ENCODE results near the gene HOATZ.
A peak's percentile ranks its signal among the peaks of the same experiment; 100 is the strongest.

Gene HOATZ

DNA sequence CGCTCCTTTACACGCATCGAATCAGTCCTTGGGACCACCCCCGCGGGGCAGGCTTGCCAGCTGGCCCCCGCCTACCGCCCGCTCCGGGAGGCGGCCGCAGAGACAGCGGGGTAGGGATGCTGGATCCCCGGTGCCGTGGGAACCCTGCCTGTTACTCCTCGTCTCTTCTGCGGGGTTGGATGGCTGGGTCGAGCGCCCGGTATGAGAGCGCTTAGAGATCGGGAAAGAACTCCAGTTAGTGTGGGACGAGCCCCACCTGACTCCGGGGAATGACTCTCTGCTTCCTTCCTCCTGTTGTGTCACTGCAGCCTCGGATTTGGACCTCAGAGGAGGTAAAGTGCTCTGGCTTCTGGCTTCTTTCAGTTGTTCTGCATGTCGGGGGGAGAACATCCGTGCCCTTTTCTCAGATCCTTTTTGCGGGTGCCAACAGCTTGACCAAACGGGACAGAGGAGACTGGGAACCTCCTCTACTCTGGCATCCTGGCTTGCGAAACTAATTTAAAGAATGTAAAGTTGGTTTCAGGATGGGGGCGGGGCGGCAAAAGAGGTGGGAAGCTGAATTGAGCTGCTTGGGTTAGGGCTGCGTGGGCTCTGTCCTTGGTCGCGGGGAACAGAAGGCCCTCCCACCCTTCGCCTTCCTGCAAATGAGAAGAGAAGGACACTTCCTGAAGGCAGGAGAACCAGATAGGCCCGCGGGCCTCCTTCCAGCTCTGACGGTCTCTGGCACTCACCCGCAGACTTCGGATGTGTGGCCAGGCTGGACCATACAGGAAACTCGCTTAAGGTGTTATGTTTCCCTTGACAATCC lies 26.9 kb downstream of the HOATZ start:
- Histone ChIP-seq H3K4me1 (ENCODE audit: control insufficient read depth in 1 of 2, insufficient read depth in 2 of 2, low read length in 2 of 2) (peaks cover 0 to 6% of the 10 kb centered on the region in 2 donors), H3K27ac (ENCODE audit: low read depth, low read length) (peak overlapping the region; percentile 16), H3K9me3 (ENCODE audit: control insufficient read depth in 1 of 2, low read length in 2 of 2) (no peaks in the 10 kb centered on the region), H3K9ac (ENCODE audit: low read depth in 1 of 2, low read length in 2 of 2) (peak overlapping the region in 1 of 2 donors; percentile 37), H3K27me3 (ENCODE audit: control insufficient read depth in 1 of 2, insufficient read depth in 2 of 2, low read length in 2 of 2) (peaks cover 46 to 58% of the 10 kb centered on the region in 2 donors), H3K36me3 (ENCODE audit: control insufficient read depth in 1 of 2, insufficient read depth in 2 of 2, low read length in 2 of 2) (peaks cover 0 to 2% of the 10 kb centered on the region in 2 donors), H3K4me3 (ENCODE audit: low read depth in 1 of 2, low read length in 2 of 2) (peak overlapping the region; percentile 58 to 62)

DNA sequence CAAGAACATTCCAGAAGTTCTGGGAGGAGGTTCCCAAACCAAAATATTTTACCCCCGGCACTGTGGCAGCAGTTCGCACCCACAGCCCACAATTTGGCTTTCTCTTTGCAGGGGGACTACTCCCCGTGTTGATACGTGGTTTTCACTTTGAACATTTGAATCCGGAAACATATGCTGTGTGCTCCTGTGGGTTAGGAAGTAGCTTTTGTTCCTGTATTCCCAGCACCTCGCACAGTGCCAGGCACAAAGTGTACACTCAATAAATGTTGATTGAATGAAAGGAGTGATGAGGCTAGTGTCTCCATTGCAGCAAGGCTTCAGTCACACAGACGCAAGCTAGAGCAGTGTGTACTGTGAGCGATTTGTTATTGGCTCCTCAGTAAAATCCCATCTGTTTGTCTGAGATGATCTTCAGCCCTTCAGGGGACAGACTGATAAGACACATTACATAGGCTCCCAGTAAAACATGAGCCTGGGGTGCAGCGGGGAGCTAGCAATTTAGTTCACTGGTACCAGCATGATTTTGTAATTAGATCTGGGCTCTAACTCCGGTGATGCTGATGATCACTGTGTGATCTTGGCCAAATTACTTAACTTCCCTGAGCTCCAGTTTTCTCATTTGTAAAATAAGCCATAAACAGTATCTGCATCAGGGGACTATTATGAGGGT lies 28.2 kb downstream of the HOATZ start:
- Histone ChIP-seq H3K4me1 (ENCODE audit: control insufficient read depth in 1 of 2, insufficient read depth in 2 of 2, low read length in 2 of 2) (peaks cover 0 to 6% of the 10 kb centered on the region in 2 donors), H3K27ac (ENCODE audit: low read depth, low read length) (no peak overlapping the region), H3K36me3 (ENCODE audit: control insufficient read depth in 1 of 2, insufficient read depth in 2 of 2, low read length in 2 of 2) (peaks cover 0 to 2% of the 10 kb centered on the region in 2 donors), H3K9me3 (ENCODE audit: control insufficient read depth in 1 of 2, low read length in 2 of 2) (no peaks in the 10 kb centered on the region), H3K9ac (ENCODE audit: low read depth in 1 of 2, low read length in 2 of 2) (no peak overlapping the region), H3K4me3 (ENCODE audit: low read depth in 1 of 2, low read length in 2 of 2) (no peak overlapping the region), H3K27me3 (ENCODE audit: control insufficient read depth in 1 of 2, insufficient read depth in 2 of 2, low read length in 2 of 2) (peaks cover 46 to 54% of the 10 kb centered on the region in 2 donors)

DNA sequence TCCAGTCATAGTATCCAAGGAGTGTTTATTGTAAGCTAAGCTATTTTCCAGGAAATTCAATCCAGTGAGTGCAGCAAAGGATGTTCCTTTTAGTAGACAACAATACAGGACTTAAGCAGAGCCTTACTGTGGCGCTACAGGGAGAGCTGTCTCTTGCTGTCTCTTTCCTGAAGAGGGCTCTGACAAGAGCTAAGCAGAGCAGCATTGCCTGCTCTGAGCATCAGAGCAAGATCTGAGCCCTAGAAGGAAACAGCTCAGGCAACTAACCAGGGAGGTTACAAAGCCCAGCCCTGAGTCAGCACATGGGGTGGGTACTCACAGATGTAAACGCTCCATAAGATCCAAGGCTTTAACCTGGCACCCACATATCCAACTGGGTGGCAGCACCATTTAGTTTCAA lies 33.9 kb downstream of the HOATZ start:
- H3K27me3 ChIP-seq (ENCODE audit: control insufficient read depth in 1 of 2, insufficient read depth in 2 of 2, low read length in 2 of 2), result peaks cover 3 to 14% of the 10 kb centered on the region in 2 donors
- H3K4me3 ChIP-seq (ENCODE audit: low read depth in 1 of 2, low read length in 2 of 2), result no peak overlapping the region
- H3K36me3 ChIP-seq (ENCODE audit: control insufficient read depth in 1 of 2, insufficient read depth in 2 of 2, low read length in 2 of 2), result peaks cover 0 to 2% of the 10 kb centered on the region in 2 donors
- no peaks in the 10 kb centered on the region for H3K4me1 ChIP-seq (ENCODE audit: control insufficient read depth in 1 of 2, insufficient read depth in 2 of 2, low read length in 2 of 2)
- no peaks in the 10 kb centered on the region for H3K9me3 ChIP-seq (ENCODE audit: control insufficient read depth in 1 of 2, low read length in 2 of 2)
- H3K27ac ChIP-seq (ENCODE audit: low read depth, low read length), result no peak overlapping the region
- H3K9ac ChIP-seq (ENCODE audit: low read depth in 1 of 2, low read length in 2 of 2), result no peak overlapping the region

DNA sequence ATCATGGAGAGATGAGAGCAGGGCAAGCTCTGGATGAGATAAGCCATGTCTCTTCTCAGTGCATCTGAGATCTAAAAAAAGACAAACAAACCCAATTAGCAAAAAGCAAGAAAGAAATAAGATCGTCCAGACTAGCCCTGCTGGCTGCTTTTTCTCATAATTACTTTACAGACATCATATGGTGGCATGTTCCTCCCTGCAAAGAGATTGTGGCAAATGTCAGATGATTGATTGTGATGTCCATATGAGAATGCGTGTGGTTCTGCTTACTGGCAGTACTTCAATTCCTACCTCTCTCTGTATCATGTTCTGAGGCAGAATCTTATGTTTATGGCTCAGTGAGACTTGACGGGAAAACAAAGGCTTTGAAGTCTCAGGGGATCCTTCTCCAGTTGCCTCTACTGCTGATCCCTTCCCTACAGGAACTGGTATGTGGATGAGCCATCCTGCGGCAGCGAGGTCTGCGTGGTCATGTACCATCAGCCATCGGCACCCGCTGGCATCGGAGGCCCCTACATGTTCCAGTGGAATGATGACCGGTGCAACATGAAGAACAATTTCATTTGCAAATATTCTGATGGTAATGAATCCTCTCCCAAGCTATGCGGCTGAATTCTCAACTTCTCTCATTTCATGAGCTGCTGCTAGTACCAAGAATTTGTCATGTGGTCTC lies 34.8 kb downstream of the HOATZ start:
- Histone ChIP-seq H3K36me3 (ENCODE audit: control insufficient read depth in 1 of 2, insufficient read depth in 2 of 2, low read length in 2 of 2) (peaks cover 0 to 2% of the 10 kb centered on the region in 2 donors), H3K9ac (ENCODE audit: low read depth in 1 of 2, low read length in 2 of 2) (no peak overlapping the region)

DNA sequence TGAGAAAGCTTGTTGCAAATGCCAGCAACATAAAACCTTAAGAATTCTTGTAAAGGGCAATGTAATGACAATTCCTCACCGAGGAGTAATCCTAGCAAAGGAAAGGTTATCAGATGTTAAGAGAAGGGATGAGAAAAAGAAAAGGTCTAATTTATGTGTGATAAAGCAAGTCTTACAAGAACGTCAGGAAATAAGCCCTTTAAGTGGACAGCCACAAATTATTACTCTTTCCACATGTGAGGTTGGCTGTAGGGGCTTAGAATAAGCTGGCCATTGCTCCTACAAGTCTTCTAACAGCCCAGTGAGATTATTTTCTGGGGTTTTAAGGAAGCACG lies 35.3 kb downstream of the HOATZ start:
- Histone ChIP-seq H3K4me3 (ENCODE audit: low read depth in 1 of 2, low read length in 2 of 2) (no peak overlapping the region), H3K27ac (ENCODE audit: low read depth, low read length) (no peak overlapping the region), H3K9me3 (ENCODE audit: control insufficient read depth in 1 of 2, low read length in 2 of 2) (no peaks in the 10 kb centered on the region), H3K36me3 (ENCODE audit: control insufficient read depth in 1 of 2, insufficient read depth in 2 of 2, low read length in 2 of 2) (peaks cover 0 to 2% of the 10 kb centered on the region in 2 donors), H3K4me1 (ENCODE audit: control insufficient read depth in 1 of 2, insufficient read depth in 2 of 2, low read length in 2 of 2) (no peaks in the 10 kb centered on the region), H3K9ac (ENCODE audit: low read depth in 1 of 2, low read length in 2 of 2) (no peak overlapping the region), H3K27me3 (ENCODE audit: control insufficient read depth in 1 of 2, insufficient read depth in 2 of 2, low read length in 2 of 2) (peaks cover 0 to 6% of the 10 kb centered on the region in 2 donors)

More for the DNA sequence above, 34.8 kb downstream of the HOATZ start:
- Histone ChIP-seq H3K27ac (ENCODE audit: low read depth, low read length) (no peak overlapping the region), H3K9me3 (ENCODE audit: control insufficient read depth in 1 of 2, low read length in 2 of 2) (no peaks in the 10 kb centered on the region), H3K27me3 (ENCODE audit: control insufficient read depth in 1 of 2, insufficient read depth in 2 of 2, low read length in 2 of 2) (peaks cover 0 to 8% of the 10 kb centered on the region in 2 donors), H3K4me3 (ENCODE audit: low read depth in 1 of 2, low read length in 2 of 2) (no peak overlapping the region), H3K4me1 (ENCODE audit: control insufficient read depth in 1 of 2, insufficient read depth in 2 of 2, low read length in 2 of 2) (no peaks in the 10 kb centered on the region)

DNA sequence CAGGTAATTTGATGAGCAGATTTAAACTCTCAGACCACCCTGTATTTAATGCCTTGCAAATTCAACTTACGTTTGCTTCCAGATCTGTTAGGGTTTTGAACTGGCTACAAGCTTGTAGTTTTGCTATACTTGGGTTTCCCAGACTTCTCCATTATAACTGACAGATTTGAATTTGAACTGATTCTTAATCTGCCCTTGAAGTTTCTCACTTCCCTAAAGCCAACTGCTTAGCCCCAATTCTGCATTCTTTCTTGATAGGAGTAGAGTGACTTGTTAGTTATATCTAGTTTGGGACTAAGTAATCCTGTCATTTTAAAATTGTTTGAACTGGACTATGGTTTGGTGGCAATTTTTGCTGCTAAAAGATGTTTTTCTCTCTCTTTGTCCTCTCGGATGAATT lies 35.7 kb downstream of the HOATZ start:
- Histone ChIP-seq H3K27ac (ENCODE audit: low read depth, low read length) (no peak overlapping the region), H3K4me3 (ENCODE audit: low read depth in 1 of 2, low read length in 2 of 2) (no peak overlapping the region), H3K4me1 (ENCODE audit: control insufficient read depth in 1 of 2, insufficient read depth in 2 of 2, low read length in 2 of 2) (no peaks in the 10 kb centered on the region), H3K9me3 (ENCODE audit: control insufficient read depth in 1 of 2, low read length in 2 of 2) (no peaks in the 10 kb centered on the region), H3K27me3 (ENCODE audit: control insufficient read depth in 1 of 2, insufficient read depth in 2 of 2, low read length in 2 of 2) (peaks cover 0 to 6% of the 10 kb centered on the region in 2 donors), H3K36me3 (ENCODE audit: control insufficient read depth in 1 of 2, insufficient read depth in 2 of 2, low read length in 2 of 2) (peaks cover 0 to 2% of the 10 kb centered on the region in 2 donors), H3K9ac (ENCODE audit: low read depth in 1 of 2, low read length in 2 of 2) (no peak overlapping the region)

DNA sequence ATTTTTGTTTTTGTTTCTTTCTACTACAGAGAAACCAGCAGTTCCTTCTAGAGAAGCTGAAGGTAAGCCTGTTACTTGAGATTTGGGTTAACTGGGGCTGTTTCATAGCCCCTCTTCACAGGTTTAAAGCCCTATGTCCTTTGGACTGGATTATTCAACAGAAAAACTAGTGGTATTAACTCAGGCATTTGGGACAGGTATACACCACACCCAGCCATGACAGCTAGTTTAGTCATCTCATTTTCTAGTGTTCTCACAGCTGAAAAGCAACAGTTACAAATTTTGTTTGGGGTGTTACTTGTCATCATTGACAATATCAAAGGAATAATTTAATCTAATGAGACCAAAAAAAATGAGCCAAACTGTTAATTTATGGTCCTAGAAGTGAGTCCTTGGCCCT lies 40.0 kb downstream of the HOATZ start:
- Histone ChIP-seq H3K36me3 (ENCODE audit: control insufficient read depth in 1 of 2, insufficient read depth in 2 of 2, low read length in 2 of 2) (no peaks in the 10 kb centered on the region), H3K27ac (ENCODE audit: low read depth, low read length) (no peak overlapping the region)

DNA sequence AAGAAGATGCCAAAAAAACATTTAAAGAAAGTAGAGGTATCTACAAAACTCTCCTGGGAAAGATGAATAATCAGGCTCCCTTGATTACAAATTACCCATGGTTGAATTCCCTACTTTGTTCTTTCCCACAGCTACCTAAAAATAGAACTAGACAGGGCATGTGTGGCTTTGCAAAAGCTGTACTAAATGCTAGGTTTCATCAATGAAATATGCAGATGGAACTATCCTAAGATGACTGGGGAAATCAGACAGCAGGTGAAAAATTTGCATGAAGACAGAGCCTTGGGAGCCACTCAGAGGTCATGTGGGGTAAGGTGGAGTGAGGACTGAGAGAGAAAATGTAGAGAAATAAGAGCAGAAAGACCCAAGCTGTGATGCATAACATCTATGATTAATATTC lies 40.7 kb downstream of the HOATZ start:
- no peak overlapping the region for H3K9ac ChIP-seq (ENCODE audit: low read depth in 1 of 2, low read length in 2 of 2)
- H3K4me3 ChIP-seq (ENCODE audit: low read depth in 1 of 2, low read length in 2 of 2), result no peak overlapping the region
- no peaks in the 10 kb centered on the region for H3K27me3 ChIP-seq (ENCODE audit: control insufficient read depth in 1 of 2, insufficient read depth in 2 of 2, low read length in 2 of 2)
- H3K27ac ChIP-seq (ENCODE audit: low read depth, low read length), result no peak overlapping the region
- H3K36me3 ChIP-seq (ENCODE audit: control insufficient read depth in 1 of 2, insufficient read depth in 2 of 2, low read length in 2 of 2), result no peaks in the 10 kb centered on the region
- peaks cover 4 to 8% of the 10 kb centered on the region in 2 donors for H3K9me3 ChIP-seq (ENCODE audit: control insufficient read depth in 1 of 2, low read length in 2 of 2)
- H3K4me1 ChIP-seq (ENCODE audit: control insufficient read depth in 1 of 2, insufficient read depth in 2 of 2, low read length in 2 of 2), result no peaks in the 10 kb centered on the region

More for the DNA sequence above, 40.0 kb downstream of the HOATZ start:
- Histone ChIP-seq H3K9me3 (ENCODE audit: control insufficient read depth in 1 of 2, low read length in 2 of 2) (peaks cover 4 to 8% of the 10 kb centered on the region in 2 donors), H3K27me3 (ENCODE audit: control insufficient read depth in 1 of 2, insufficient read depth in 2 of 2, low read length in 2 of 2) (no peaks in the 10 kb centered on the region), H3K4me1 (ENCODE audit: control insufficient read depth in 1 of 2, insufficient read depth in 2 of 2, low read length in 2 of 2) (no peaks in the 10 kb centered on the region), H3K4me3 (ENCODE audit: low read depth in 1 of 2, low read length in 2 of 2) (no peak overlapping the region), H3K9ac (ENCODE audit: low read depth in 1 of 2, low read length in 2 of 2) (no peak overlapping the region)

DNA sequence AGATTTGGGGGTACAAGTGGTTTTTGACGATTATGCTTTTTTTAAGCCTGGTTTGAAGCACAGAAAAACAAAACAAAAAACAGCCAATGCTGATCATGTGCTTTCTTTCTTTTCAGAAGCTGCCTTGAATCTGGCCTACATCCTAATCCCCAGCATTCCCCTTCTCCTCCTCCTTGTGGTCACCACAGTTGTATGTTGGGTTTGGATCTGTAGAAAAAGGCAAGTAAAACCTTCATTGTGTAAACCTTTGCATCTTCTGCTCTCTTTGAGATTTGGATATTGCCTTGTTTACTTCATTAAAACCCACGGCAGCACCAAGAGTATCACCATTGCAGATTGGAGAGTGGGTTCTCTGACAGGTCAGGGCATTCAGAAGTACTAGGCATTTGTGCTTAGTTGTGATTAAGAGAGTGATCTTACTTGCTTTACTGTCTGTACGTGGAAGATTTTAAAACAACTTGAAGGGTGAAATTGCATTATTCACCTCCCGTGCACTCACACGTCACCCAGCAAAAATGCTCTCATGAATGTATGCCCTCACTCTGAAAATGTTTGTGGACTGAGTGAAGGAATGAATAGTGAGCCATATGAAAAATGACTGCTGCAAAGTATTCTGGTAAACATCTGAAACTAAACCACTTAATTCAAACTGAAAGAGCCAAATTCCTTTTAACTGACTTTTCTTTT lies 43.0 kb downstream of the HOATZ start:
- Histone ChIP-seq H3K9me3 (ENCODE audit: control insufficient read depth in 1 of 2, low read length in 2 of 2) (peaks cover 4 to 8% of the 10 kb centered on the region in 2 donors), H3K27me3 (ENCODE audit: control insufficient read depth in 1 of 2, insufficient read depth in 2 of 2, low read length in 2 of 2) (no peaks in the 10 kb centered on the region), H3K27ac (ENCODE audit: low read depth, low read length) (no peak overlapping the region), H3K4me1 (ENCODE audit: control insufficient read depth in 1 of 2, insufficient read depth in 2 of 2, low read length in 2 of 2) (peaks cover 0 to 4% of the 10 kb centered on the region in 2 donors), H3K36me3 (ENCODE audit: control insufficient read depth in 1 of 2, insufficient read depth in 2 of 2, low read length in 2 of 2) (no peaks in the 10 kb centered on the region), H3K9ac (ENCODE audit: low read depth in 1 of 2, low read length in 2 of 2) (no peak overlapping the region), H3K4me3 (ENCODE audit: low read depth in 1 of 2, low read length in 2 of 2) (no peak overlapping the region)
